HepG2 (cell line): ENCODE results near the gene ZNF17. TPM values are rescaled to one million over a fixed set of nuclear protein-coding genes. Genes with fewer than 3 reads are reported as not detected.

Experiments
- HMGXB3 ChIP-seq: sonication (generic); formaldehyde crosslinking; IDR thresholded peaks from 2 replicates; pipeline ENCODE4 v1.4.0; 2020; ENCODE audit warnings: missing genetic modification reagents, borderline replicate concordance
- PRMT3 ChIP-seq: sonication (generic); formaldehyde crosslinking; IDR thresholded peaks from 2 replicates; pipeline ENCODE4 v1.8.1; 2022; ENCODE audit warnings: low read depth, mild to moderate bottlenecking, moderate library complexity, missing genetic modification reagents, borderline replicate concordance
- RFX1 ChIP-seq: fragments of 450-650 bp; IDR thresholded peaks from 2 replicates; pipeline ENCODE4 v1.6.1; 2017
- ZNF121 ChIP-seq: sonication (generic); formaldehyde crosslinking; IDR thresholded peaks from 2 replicates; pipeline ENCODE4 v1.5.0; 2020; ENCODE audit warnings: mild to moderate bottlenecking, missing genetic modification reagents
- ZNF501 ChIP-seq: sonication (generic); formaldehyde crosslinking; IDR thresholded peaks from 2 replicates; pipeline ENCODE4 v1.5.1; 2020; ENCODE audit warnings: mild to moderate bottlenecking, moderate library complexity, missing genetic modification reagents
- ZNF503 ChIP-seq: sonication (generic); formaldehyde crosslinking; IDR thresholded peaks from 2 replicates; pipeline ENCODE4 v1.4.0; 2020; ENCODE audit warnings: missing genetic modification reagents
- ZNF746 ChIP-seq: sonication (generic); formaldehyde crosslinking; IDR thresholded peaks from 2 replicates; pipeline ENCODE4 v1.8.0; 2022; ENCODE audit warnings: mild to moderate bottlenecking, missing genetic modification reagents
- ZSCAN21 ChIP-seq: sonication (generic); formaldehyde crosslinking; IDR thresholded peaks from 2 replicates; pipeline ENCODE4 v1.8.0; 2022; ENCODE audit warnings: mild to moderate bottlenecking, missing genetic modification reagents, moderate library complexity, borderline replicate concordance
- polyA plus RNA-seq, 8 experiments: library from polyadenylated mRNA; depleted of rRNA in 3 of 8; stranded (reverse) in 7 of 8; unstranded in 1 of 8; fragments of >200 nt; fragmentation: Illumina TruSeq in 4 of 8; extraction: Trizol in 4 of 8; gene quantifications; 2 replicates each; pipeline versions ENCODE4 v1.2.1 to v1.2.3, GENCODE V29; 2011 to 2016; ENCODE audit warnings: low read depth in 4 of 8, missing spikeins in 1 of 8, mixed read lengths in 1 of 8; ENCODE audit not compliant: insufficient read depth in 1 of 8
- total RNA-seq, 5 experiments: library from RNA; depleted of rRNA; stranded (reverse); fragments of >200 nt; fragmentation: Illumina TruSeq; extraction: Trizol; gene quantifications; 2 replicates each; pipeline ENCODE4 v1.2.3, GENCODE V29; 2016; ENCODE audit warnings: low read depth in 1 of 5
- TF ChIP-seq, protein P1 (sequence below), 2 experiments: fragments of 450-650 bp in 1 of 2; sonication (generic) in 1 of 2; formaldehyde crosslinking in 1 of 2; IDR thresholded peaks; 2 replicates each; pipeline versions ENCODE4 v1.6.1 to v1.8.0; 2016 to 2022; ENCODE audit warnings: antibody characterized with exemption in 1 of 2, mild to moderate bottlenecking in 1 of 2, missing genetic modification reagents in 1 of 2
- TF ChIP-seq, protein P2 (sequence below): sonication (generic); formaldehyde crosslinking; IDR thresholded peaks from 2 replicates; pipeline ENCODE4 v1.4.0; 2020; ENCODE audit warnings: mild to moderate bottlenecking, missing genetic modification reagents

The ZNF17 gene
- total and polyA plus RNA-seq, 2 of the 13 experiments (the other 11 are each of a cell fraction or from before 2014, with no cell fraction given) = 3.7 to 10.1 TPM

GRCh38 chr19:57362997-57363687, 47.8 kb upstream of the ZNF17 start, which contains the start of the genes TRAPPC2B and ZNF547 (continued):
- TF ChIP-seq, protein P1, sequence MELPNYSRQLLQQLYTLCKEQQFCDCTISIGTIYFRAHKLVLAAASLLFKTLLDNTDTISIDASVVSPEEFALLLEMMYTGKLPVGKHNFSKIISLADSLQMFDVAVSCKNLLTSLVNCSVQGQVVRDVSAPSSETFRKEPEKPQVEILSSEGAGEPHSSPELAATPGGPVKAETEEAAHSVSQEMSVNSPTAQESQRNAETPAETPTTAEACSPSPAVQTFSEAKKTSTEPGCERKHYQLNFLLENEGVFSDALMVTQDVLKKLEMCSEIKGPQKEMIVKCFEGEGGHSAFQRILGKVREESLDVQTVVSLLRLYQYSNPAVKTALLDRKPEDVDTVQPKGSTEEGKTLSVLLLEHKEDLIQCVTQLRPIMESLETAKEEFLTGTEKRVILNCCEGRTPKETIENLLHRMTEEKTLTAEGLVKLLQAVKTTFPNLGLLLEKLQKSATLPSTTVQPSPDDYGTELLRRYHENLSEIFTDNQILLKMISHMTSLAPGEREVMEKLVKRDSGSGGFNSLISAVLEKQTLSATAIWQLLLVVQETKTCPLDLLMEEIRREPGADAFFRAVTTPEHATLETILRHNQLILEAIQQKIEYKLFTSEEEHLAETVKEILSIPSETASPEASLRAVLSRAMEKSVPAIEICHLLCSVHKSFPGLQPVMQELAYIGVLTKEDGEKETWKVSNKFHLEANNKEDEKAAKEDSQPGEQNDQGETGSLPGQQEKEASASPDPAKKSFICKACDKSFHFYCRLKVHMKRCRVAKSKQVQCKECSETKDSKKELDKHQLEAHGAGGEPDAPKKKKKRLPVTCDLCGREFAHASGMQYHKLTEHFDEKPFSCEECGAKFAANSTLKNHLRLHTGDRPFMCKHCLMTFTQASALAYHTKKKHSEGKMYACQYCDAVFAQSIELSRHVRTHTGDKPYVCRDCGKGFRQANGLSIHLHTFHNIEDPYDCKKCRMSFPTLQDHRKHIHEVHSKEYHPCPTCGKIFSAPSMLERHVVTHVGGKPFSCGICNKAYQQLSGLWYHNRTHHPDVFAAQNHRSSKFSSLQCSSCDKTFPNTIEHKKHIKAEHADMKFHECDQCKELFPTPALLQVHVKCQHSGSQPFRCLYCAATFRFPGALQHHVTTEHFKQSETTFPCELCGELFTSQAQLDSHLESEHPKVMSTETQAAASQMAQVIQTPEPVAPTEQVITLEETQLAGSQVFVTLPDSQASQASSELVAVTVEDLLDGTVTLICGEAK (IDR thresholded peaks at IDR 0.05) = peak; percentile 66
- TF ChIP-seq, protein P1 (CRISPR knock-in tag; IDR thresholded peaks at IDR 0.05) = peak; percentile 47; the same call in 1 of the 2 replicates
- no peak for TF ChIP-seq PRMT3
- TF ChIP-seq, protein P2, sequence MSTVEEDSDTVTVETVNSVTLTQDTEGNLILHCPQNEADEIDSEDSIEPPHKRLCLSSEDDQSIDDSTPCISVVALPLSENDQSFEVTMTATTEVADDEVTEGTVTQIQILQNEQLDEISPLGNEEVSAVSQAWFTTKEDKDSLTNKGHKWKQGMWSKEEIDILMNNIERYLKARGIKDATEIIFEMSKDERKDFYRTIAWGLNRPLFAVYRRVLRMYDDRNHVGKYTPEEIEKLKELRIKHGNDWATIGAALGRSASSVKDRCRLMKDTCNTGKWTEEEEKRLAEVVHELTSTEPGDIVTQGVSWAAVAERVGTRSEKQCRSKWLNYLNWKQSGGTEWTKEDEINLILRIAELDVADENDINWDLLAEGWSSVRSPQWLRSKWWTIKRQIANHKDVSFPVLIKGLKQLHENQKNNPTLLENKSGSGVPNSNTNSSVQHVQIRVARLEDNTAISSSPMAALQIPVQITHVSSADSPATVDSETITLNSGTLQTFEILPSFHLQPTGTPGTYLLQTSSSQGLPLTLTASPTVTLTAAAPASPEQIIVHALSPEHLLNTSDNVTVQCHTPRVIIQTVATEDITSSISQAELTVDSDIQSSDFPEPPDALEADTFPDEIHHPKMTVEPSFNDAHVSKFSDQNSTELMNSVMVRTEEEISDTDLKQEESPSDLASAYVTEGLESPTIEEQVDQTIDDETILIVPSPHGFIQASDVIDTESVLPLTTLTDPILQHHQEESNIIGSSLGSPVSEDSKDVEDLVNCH = no peak
- no peak for TF ChIP-seq ZNF746 (CRISPR knock-in tag)
- TF ChIP-seq ZNF503 (CRISPR knock-in tag) = no peak
- TF ChIP-seq ZNF121 (CRISPR knock-in tag) = no peak
- TF ChIP-seq ZSCAN21 = no peak
- no peak for TF ChIP-seq RFX1
- peak; percentile 95; the same call in 1 of the 2 replicates for TF ChIP-seq HMGXB3 (CRISPR knock-in tag)
- TF ChIP-seq ZNF501 (CRISPR knock-in tag) = peak; percentile 62
